ENCODE results near the gene CZIB.

Gene CZIB

DNA sequence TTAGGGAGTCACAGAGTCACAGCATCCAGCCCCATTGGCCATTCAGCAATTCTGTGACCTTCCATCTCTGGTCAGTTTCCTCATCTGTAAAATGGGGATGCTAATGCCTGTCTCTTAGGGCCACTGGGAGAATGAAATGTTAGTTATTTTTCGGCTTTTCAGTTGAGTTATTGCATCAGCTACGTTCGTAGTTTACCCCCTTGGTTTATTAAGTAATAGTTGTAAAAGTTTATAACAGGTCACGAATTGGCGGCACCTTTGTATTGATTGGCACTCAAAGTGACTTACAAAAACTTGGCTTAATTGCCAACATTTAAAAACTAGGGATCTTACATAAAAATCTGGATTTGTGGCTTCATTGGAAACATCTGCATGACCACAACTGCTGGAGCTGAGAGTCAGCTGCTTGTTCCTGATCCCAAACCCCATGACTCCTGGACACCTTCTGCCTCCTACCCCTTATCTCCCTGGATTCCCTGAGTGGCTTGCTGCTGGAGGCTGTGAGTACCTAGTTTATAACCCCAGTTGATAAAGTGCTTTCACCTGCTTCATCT is 54.9 kb downstream of the CZIB start:
- in situ Hi-C loops (cut with HindIII; ENCODE audit: low pct_ligation_motif_present, low sequenced_read_pairs): no loop called here
- no peak overlapping the region for H3K4me3 ChIP-seq (ENCODE audit: low read depth, low read length)
- no peak for TF ChIP-seq CTCF (IDR thresholded peaks at IDR 0.05; ENCODE audit: low read depth, low read length, missing control alignments)
- no peaks in the 10 kb centered on the region for H3K27me3 ChIP-seq (replicated peaks)
- H3K36me3 ChIP-seq (replicated peaks): no peaks in the 10 kb centered on the region
- no peak for DNase-seq
- no peak overlapping the region for H3K27ac ChIP-seq
